ENCODE data around the gene CDKN3. TPM values are rescaled to one million over a fixed set of nuclear protein-coding genes. Genes with fewer than 3 reads are reported as not detected.

The CDKN3 gene
- total RNA-seq: 7.7 and 13.6 TPM in 2 replicates

GRCh38 chr14:54396493-54397335 lies at the start of gene CDKN3:
TSS of gene CDKN3 (plus strand) at chr14:54397007. CDS start at chr14:54397069, 62 bp downstream.
- H3K4me3 ChIP-seq (ENCODE audit: low read depth, low read length): peak within 1 kb of the TSS; percentile 73
- H3K36me3 ChIP-seq (ENCODE audit: control insufficient read depth, insufficient read depth, low read length): no peaks in the 10 kb centered on the region
- peak; percentile 43 for TF ChIP-seq CTCF (IDR thresholded peaks at IDR 0.05; ENCODE audit: insufficient read depth, low read length, poor library complexity, severe bottlenecking)
- peak; percentile 95 for DNase-seq (ENCODE audit: low read depth)
- H3K27me3 ChIP-seq (ENCODE audit: control insufficient read depth, insufficient read depth, low read length): no peaks in the 10 kb centered on the region

GRCh38 chr14:54347044-54347443 lies 49.8 kb upstream of the CDKN3 start:
- TF ChIP-seq CTCF (IDR thresholded peaks at IDR 0.05; ENCODE audit: insufficient read depth, low read length, poor library complexity, severe bottlenecking): no peak
- no peak for DNase-seq (ENCODE audit: low read depth)
- no peak overlapping the region for H3K4me3 ChIP-seq (ENCODE audit: low read depth, low read length)
- H3K36me3 ChIP-seq (ENCODE audit: control insufficient read depth, insufficient read depth, low read length): no peaks in the 10 kb centered on the region
- H3K27me3 ChIP-seq (ENCODE audit: control insufficient read depth, insufficient read depth, low read length): no peaks in the 10 kb centered on the region

GRCh38 chr14:54348001-54348611 lies 48.7 kb upstream of the CDKN3 start:
- Histone ChIP-seq H3K36me3 (ENCODE audit: control insufficient read depth, insufficient read depth, low read length) (no peaks in the 10 kb centered on the region), H3K27me3 (ENCODE audit: control insufficient read depth, insufficient read depth, low read length) (no peaks in the 10 kb centered on the region), H3K4me3 (ENCODE audit: low read depth, low read length) (no peak overlapping the region)
- peak; percentile 58 for TF ChIP-seq CTCF (IDR thresholded peaks at IDR 0.05; ENCODE audit: insufficient read depth, low read length, poor library complexity, severe bottlenecking)
- no peak for DNase-seq (ENCODE audit: low read depth)

GRCh38 chr14:54348923-54349620 lies 47.7 kb upstream of the CDKN3 start:
- DNase-seq (ENCODE audit: low read depth): no peak
- no peak for TF ChIP-seq CTCF (IDR thresholded peaks at IDR 0.05; ENCODE audit: insufficient read depth, low read length, poor library complexity, severe bottlenecking)
- H3K4me3 ChIP-seq (ENCODE audit: low read depth, low read length): no peak overlapping the region
- no peaks in the 10 kb centered on the region for H3K36me3 ChIP-seq (ENCODE audit: control insufficient read depth, insufficient read depth, low read length)
- no peaks in the 10 kb centered on the region for H3K27me3 ChIP-seq (ENCODE audit: control insufficient read depth, insufficient read depth, low read length)

GRCh38 chr14:54349713-54350112 lies 47.1 kb upstream of the CDKN3 start:
- Histone ChIP-seq H3K27me3 (ENCODE audit: control insufficient read depth, insufficient read depth, low read length) (no peaks in the 10 kb centered on the region), H3K36me3 (ENCODE audit: control insufficient read depth, insufficient read depth, low read length) (no peaks in the 10 kb centered on the region), H3K4me3 (ENCODE audit: low read depth, low read length) (no peak overlapping the region)
- no peak for DNase-seq (ENCODE audit: low read depth)
- no peak for TF ChIP-seq CTCF (IDR thresholded peaks at IDR 0.05; ENCODE audit: insufficient read depth, low read length, poor library complexity, severe bottlenecking)

Measured in kidney epithelial cell (primary cell).